KOPT-K1 (cell line): ENCODE data around the gene SPATS2L.

Experiments
- H3K27ac ChIP-seq: fragments of 200-600 bp; sonication (generic); 2 replicates; pipeline ENCODE4 v1.5.1; 2016; ENCODE audit warnings: antibody characterized with exemption, mild to moderate bottlenecking, low read depth, low read length; ENCODE audit not compliant: poor library complexity, severe bottlenecking
- H3K36me3 ChIP-seq: fragments of 200-600 bp; sonication (generic); 2 replicates; pipeline ENCODE4 v1.5.1; 2017; ENCODE audit warnings: antibody characterized with exemption, mild to moderate bottlenecking, low read length, moderate library complexity; ENCODE audit not compliant: insufficient read depth
- H3K9me3 ChIP-seq: fragments of 200-600 bp; sonication (generic); 2 replicates; pipeline ENCODE4 v1.5.1; 2017; ENCODE audit warnings: antibody characterized with exemption, low read length, mild to moderate bottlenecking; ENCODE audit not compliant: insufficient read depth, poor library complexity, severe bottlenecking

SPATS2L gene

GRCh38 chr2:200382874-200383273, 76.4 kb downstream of the SPATS2L start:
- no peaks in the 10 kb centered on the region for H3K9me3 ChIP-seq
- no peak overlapping the region for H3K27ac ChIP-seq
- no peaks in the 10 kb centered on the region for H3K36me3 ChIP-seq

- no peak overlapping the region for H3K27ac ChIP-seq
Measured at GRCh38 chr2:200383380-200384110, 77.1 kb downstream of the SPATS2L start.

GRCh38 chr2:200385063-200385635, 78.7 kb downstream of the SPATS2L start:
- no peaks in the 10 kb centered on the region for H3K36me3 ChIP-seq
- H3K9me3 ChIP-seq = no peaks in the 10 kb centered on the region

More at GRCh38 chr2:200383380-200384110, 77.1 kb downstream of the SPATS2L start:
- Histone ChIP-seq H3K36me3 (no peaks in the 10 kb centered on the region), H3K9me3 (no peaks in the 10 kb centered on the region)

GRCh38 chr2:200393191-200393590, 86.7 kb downstream of the SPATS2L start:
- no peaks in the 10 kb centered on the region for H3K36me3 ChIP-seq

More at GRCh38 chr2:200385063-200385635, 78.7 kb downstream of the SPATS2L start:
- no peak overlapping the region for H3K27ac ChIP-seq

GRCh38 chr2:200394045-200394444, 87.6 kb downstream of the SPATS2L start:
- Histone ChIP-seq H3K36me3 (no peaks in the 10 kb centered on the region), H3K27ac (no peak overlapping the region), H3K9me3 (no peaks in the 10 kb centered on the region)

More at GRCh38 chr2:200393191-200393590, 86.7 kb downstream of the SPATS2L start:
- Histone ChIP-seq H3K9me3 (no peaks in the 10 kb centered on the region), H3K27ac (no peak overlapping the region)

- Histone ChIP-seq H3K27ac (no peak overlapping the region), H3K36me3 (no peaks in the 10 kb centered on the region)
Measured at GRCh38 chr2:200396781-200397242, 90.3 kb downstream of the SPATS2L start.

GRCh38 chr2:200397785-200398184, 91.3 kb downstream of the SPATS2L start:
- H3K27ac ChIP-seq = no peak overlapping the region
- no peaks in the 10 kb centered on the region for H3K9me3 ChIP-seq
- H3K36me3 ChIP-seq = no peaks in the 10 kb centered on the region

More at GRCh38 chr2:200396781-200397242, 90.3 kb downstream of the SPATS2L start:
- no peaks in the 10 kb centered on the region for H3K9me3 ChIP-seq

GRCh38 chr2:200399046-200399445, 92.6 kb downstream of the SPATS2L start:
- Histone ChIP-seq H3K27ac (no peak overlapping the region), H3K36me3 (no peaks in the 10 kb centered on the region), H3K9me3 (no peaks in the 10 kb centered on the region)

- Histone ChIP-seq H3K27ac (no peak overlapping the region), H3K36me3 (no peaks in the 10 kb centered on the region), H3K9me3 (no peaks in the 10 kb centered on the region)
Measured at GRCh38 chr2:200399636-200400035, 93.1 kb downstream of the SPATS2L start.

- Histone ChIP-seq H3K27ac (no peak overlapping the region), H3K36me3 (no peaks in the 10 kb centered on the region), H3K9me3 (no peaks in the 10 kb centered on the region)
Measured at GRCh38 chr2:200403814-200404213, 97.3 kb downstream of the SPATS2L start.

- Histone ChIP-seq H3K36me3 (no peaks in the 10 kb centered on the region), H3K9me3 (no peaks in the 10 kb centered on the region), H3K27ac (no peak overlapping the region)
Measured at GRCh38 chr2:200404615-200405014, 98.1 kb downstream of the SPATS2L start.

GRCh38 chr2:200405599-200406298, 99.3 kb downstream of the SPATS2L start:
- H3K27ac ChIP-seq = no peak overlapping the region
- H3K9me3 ChIP-seq = no peaks in the 10 kb centered on the region
- no peaks in the 10 kb centered on the region for H3K36me3 ChIP-seq

GRCh38 chr2:200406379-200406778, 99.9 kb downstream of the SPATS2L start:
- Histone ChIP-seq H3K36me3 (no peaks in the 10 kb centered on the region), H3K9me3 (no peaks in the 10 kb centered on the region), H3K27ac (no peak overlapping the region)

GRCh38 chr2:200408428-200409316, 102.2 kb downstream of the SPATS2L start:
- Histone ChIP-seq H3K9me3 (no peaks in the 10 kb centered on the region), H3K36me3 (no peaks in the 10 kb centered on the region), H3K27ac (no peak overlapping the region)
